Cardiac muscle cell (in vitro differentiated cells and primary cell): ENCODE data around the gene ADPGK. TPM values are rescaled to one million over a fixed set of nuclear protein-coding genes. Genes with fewer than 3 reads are reported as not detected.

Experiments used
- DNase-seq, 2 donors: peaks; one replicate each; pipeline versions ENCODE4 v3.0.0 to v3.0.0-alpha.2; 2010 to 2017; ENCODE audit warnings: low read depth in 1 of 2, low spot score in 1 of 2
- H3K27ac ChIP-seq: fragments of 200-600 bp; sonication (generic); 2 replicates; pipeline ENCODE4 v1.5.1; 2016
- H3K27me3 ChIP-seq: fragments of 200-600 bp; sonication (generic); 2 replicates; pipeline ENCODE4 v1.6.0; 2016; ENCODE audit warnings: control low read depth
- H3K36me3 ChIP-seq: fragments of 200-600 bp; sonication (generic); 2 replicates; pipeline ENCODE4 v1.5.1; 2016; ENCODE audit warnings: control low read depth
- H3K4me1 ChIP-seq: fragments of 200-600 bp; sonication (generic); 2 replicates; pipeline ENCODE4 v1.8.1; 2017; ENCODE audit warnings: low read depth, mild to moderate bottlenecking, mixed run types
- H3K4me3 ChIP-seq: fragments of 200-600 bp; sonication (generic); 2 replicates; pipeline ENCODE4 v1.5.1; 2016; ENCODE audit warnings: mild to moderate bottlenecking
- H3K9me3 ChIP-seq: fragments of 200-600 bp; sonication (generic); 2 replicates; pipeline ENCODE4 v1.5.1; 2017; ENCODE audit warnings: low read depth, mild to moderate bottlenecking, control low read depth
- polyA plus RNA-seq: library from polyadenylated mRNA; unstranded; fragments of >200 nt; fragmentation: Nextera tagmentation; extraction: Ambion mirVana; gene quantifications from 2 replicates; pipeline ENCODE4 v1.2.1, GENCODE V29; 2016
- total RNA-seq: library from RNA; depleted of rRNA; stranded (reverse); fragments of >200 nt; gene quantifications from 2 replicates; pipeline ENCODE4 v1.2.3, GENCODE V29; 2016
- TF ChIP-seq, protein P1 (sequence below): IDR thresholded peaks from 2 replicates; pipeline ENCODE4 v1.5.1; 2012; ENCODE audit warnings: low read depth, mild to moderate bottlenecking, low read length

Gene ADPGK
- 32.3 and 40.0 TPM in 2 replicates for total RNA-seq
- polyA plus RNA-seq = 37.3 and 40.6 TPM in 2 replicates

DNA sequence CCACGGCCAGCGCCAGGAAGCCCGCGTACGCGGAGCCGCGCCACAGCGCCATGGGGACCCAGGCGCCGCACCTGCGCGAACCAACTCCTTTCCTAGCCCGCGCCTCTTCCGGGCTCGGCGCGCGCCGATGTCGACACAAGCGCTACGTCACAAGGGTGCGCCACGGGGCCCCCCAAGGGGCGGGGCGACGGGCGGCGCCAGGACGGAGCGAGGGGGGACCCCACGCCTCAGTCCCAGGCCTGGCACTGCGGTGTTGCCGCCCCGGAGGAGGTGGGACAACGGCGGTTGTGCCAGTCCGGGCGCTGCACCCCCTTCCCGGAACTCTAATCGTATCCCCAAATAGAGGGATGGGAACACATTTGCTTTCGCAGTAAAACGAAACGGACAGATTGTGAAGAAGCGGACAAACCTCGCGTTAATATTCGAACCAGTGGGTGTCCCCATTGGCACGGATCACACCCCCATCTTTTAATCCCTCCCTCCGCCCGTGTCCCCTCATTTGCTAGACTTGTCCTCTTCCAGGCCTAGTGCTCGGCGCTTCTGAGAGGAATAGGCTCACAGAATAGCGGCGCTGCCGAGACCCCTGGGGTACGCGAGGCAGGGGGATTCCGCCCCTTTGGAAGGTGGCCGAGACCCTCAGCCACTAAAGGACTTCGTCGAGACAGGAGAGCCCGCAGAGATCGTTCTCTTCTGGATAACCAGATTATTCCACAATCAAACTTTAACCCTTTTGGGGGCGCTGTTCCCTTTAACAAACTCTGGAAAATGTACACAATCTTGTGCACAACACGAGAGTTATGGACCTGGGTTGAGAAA is at the start of gene ADPGK:
ADPGK (minus strand) TSS at position 119 of the 816 bp plus-strand sequence; CDS start at position 52, 67 bp downstream.
- Histone ChIP-seq H3K4me3 (peak within 1 kb of the TSS; percentile 78), H3K27me3 (no peaks in the 10 kb centered on the region), H3K4me1 (peaks cover 11% of the 10 kb centered on the region), H3K36me3 (no peaks in the 10 kb centered on the region), H3K9me3 (no peaks in the 10 kb centered on the region), H3K27ac (peak within 1 kb of the TSS; percentile 92)
- peak; percentile 94 to 95 for DNase-seq
- TF ChIP-seq, protein P1, sequence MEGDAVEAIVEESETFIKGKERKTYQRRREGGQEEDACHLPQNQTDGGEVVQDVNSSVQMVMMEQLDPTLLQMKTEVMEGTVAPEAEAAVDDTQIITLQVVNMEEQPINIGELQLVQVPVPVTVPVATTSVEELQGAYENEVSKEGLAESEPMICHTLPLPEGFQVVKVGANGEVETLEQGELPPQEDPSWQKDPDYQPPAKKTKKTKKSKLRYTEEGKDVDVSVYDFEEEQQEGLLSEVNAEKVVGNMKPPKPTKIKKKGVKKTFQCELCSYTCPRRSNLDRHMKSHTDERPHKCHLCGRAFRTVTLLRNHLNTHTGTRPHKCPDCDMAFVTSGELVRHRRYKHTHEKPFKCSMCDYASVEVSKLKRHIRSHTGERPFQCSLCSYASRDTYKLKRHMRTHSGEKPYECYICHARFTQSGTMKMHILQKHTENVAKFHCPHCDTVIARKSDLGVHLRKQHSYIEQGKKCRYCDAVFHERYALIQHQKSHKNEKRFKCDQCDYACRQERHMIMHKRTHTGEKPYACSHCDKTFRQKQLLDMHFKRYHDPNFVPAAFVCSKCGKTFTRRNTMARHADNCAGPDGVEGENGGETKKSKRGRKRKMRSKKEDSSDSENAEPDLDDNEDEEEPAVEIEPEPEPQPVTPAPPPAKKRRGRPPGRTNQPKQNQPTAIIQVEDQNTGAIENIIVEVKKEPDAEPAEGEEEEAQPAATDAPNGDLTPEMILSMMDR = peak; percentile 58

DNA sequence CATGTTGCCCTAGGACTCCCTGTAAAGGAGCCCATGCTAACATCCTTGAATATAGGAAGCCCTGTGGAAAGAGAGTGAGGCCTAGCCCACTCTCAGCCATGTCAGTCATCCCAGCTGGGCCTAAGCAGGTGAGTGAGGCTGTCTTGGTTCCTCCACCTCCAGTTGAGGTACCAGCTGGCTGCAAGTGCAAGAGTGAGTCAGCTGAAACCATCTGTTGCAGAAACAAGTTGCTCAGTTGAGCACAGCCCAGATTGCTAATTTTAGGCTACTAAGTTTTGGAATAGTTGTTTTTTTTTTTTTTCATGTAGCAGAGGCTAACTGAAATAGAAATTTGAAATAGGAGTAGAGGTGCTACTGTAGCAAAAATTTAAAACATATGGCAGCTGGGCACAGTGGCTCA is 43.7 kb upstream of the ADPGK start:
- Histone ChIP-seq H3K27me3 (no peaks in the 10 kb centered on the region), H3K4me3 (no peak overlapping the region), H3K27ac (no peak overlapping the region), H3K9me3 (no peaks in the 10 kb centered on the region), H3K4me1 (no peaks in the 10 kb centered on the region), H3K36me3 (no peaks in the 10 kb centered on the region)
- no peak for DNase-seq
- TF ChIP-seq, protein P1 = no peak

DNA sequence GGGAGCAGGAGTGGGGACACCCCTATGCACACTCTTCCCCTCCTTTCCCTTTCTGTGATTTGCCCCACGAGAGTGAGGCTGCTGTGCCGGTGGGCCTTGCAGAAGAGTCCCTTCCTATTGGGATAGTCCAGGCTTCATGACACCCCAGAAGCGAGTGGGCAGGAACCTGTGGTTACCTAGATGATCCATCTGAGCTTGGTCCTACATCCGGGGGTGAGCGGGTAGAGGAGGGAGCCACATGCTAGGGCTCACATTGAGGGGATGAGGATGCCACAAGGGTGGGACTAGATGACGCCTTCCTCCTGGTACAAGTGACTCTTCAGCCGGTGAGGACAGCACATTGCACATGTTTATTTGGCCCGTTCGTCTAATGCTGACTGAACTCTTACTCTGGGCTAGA is 43.1 kb upstream of the ADPGK start:
- Histone ChIP-seq H3K9me3 (no peaks in the 10 kb centered on the region), H3K27me3 (no peaks in the 10 kb centered on the region), H3K4me3 (no peak overlapping the region), H3K4me1 (no peaks in the 10 kb centered on the region), H3K27ac (no peak overlapping the region), H3K36me3 (no peaks in the 10 kb centered on the region)
- DNase-seq = no peak
- TF ChIP-seq, protein P1 = no peak

DNA sequence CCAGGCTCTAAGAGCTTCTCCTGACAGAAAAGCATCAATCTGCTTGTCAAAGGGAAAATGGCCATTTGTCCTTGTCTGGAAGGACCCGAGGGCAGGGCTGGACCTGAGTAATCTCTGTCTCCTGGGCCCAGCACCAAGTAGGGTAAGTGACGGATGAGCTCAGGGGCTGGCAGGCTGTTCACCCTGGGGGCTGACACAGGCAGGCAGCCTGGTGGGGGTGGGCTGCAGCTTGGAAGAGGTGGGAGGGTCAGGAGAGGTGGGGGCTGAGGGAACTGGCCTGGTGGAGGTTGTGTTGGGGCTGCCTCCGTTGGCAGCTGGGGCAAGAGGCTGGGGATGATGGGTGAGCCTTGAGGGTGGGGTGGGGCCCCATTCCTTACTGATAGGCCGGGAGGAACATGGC is 42.3 kb upstream of the ADPGK start:
- no peaks in the 10 kb centered on the region for H3K27me3 ChIP-seq
- H3K27ac ChIP-seq = no peak overlapping the region
- H3K4me1 ChIP-seq = no peaks in the 10 kb centered on the region
- no peak for DNase-seq
- no peak overlapping the region for H3K4me3 ChIP-seq
- H3K9me3 ChIP-seq = no peaks in the 10 kb centered on the region
- no peaks in the 10 kb centered on the region for H3K36me3 ChIP-seq
- TF ChIP-seq, protein P1 = no peak

DNA sequence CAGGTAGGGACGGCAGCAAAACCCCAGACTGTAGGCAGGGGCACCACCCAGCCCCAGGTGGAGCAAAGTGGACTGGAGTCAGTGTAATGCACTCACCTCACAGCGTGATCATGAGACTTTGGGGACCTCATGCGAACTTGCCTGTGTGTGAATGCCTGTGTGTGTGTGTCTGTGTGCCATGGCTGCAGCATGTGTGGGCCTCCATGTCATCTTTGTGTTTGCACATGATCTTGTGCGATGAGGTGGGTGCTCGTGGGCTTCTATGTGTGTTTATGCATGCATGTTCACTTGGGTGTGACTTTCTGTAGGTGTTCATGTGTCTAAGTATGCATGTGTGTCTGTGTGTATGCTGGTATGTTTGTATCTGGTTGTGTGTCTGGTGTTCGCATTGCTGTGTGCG is 41.2 kb upstream of the ADPGK start:
- Histone ChIP-seq H3K4me3 (no peak overlapping the region), H3K27ac (no peak overlapping the region), H3K9me3 (no peaks in the 10 kb centered on the region), H3K27me3 (no peaks in the 10 kb centered on the region), H3K4me1 (no peaks in the 10 kb centered on the region), H3K36me3 (no peaks in the 10 kb centered on the region)
- TF ChIP-seq, protein P1 = no peak
- no peak for DNase-seq
